Inferior parietal cortex (tissue), 1 donor: ENCODE measurements around the gene LNP1.
"Not testable (repeated sequence)": the region's sequence is repeated elsewhere in the genome, so short reads cannot be mapped to it uniquely, and the experiment has no call there.

Experiments
- DNase-seq: peaks from one replicate; pipeline ENCODE4 v3.0.0-alpha.2; 2016; ENCODE audit errors: extremely low spot score

The LNP1 gene

GRCh38 chr3:100400780-100401673, at the start of gene LNP1, which contains the start of gene TOMM70:
Gene LNP1, plus strand, starts transcription at chr3:100401539. Its CDS starts 28,191 bp downstream, at chr3:100429730.
Gene TOMM70, minus strand, starts transcription at chr3:100401089. Its CDS starts 140 bp downstream, at chr3:100400949.
- peak; percentile 98 for DNase-seq

GRCh38 chr3:100351770-100352169, 49.6 kb upstream of the LNP1 start:
- DNase-seq, result not testable (repeated sequence)

GRCh38 chr3:100352296-100353231, 48.8 kb upstream of the LNP1 start:
- DNase-seq, result no peak

GRCh38 chr3:100354850-100355249, 46.5 kb upstream of the LNP1 start:
- DNase-seq, result no peak

GRCh38 chr3:100358413-100358812, 42.9 kb upstream of the LNP1 start:
- DNase-seq, result no peak

- DNase-seq, result no peak
These were observed 42.3 kb upstream of the LNP1 start for GRCh38 chr3:100359035-100359434.

GRCh38 chr3:100360757-100361496, 40.4 kb upstream of the LNP1 start:
- DNase-seq, result no peak

- no peak for DNase-seq
These were observed 39.4 kb upstream of the LNP1 start for GRCh38 chr3:100361897-100362296.

- no peak for DNase-seq
These were observed 36.9 kb upstream of the LNP1 start for GRCh38 chr3:100364421-100364820.

- no peak for DNase-seq
These were observed 34.9 kb upstream of the LNP1 start for GRCh38 chr3:100366424-100366823.

GRCh38 chr3:100368441-100368840, 32.9 kb upstream of the LNP1 start:
- no peak for DNase-seq

- DNase-seq, result no peak
These were observed 30.6 kb upstream of the LNP1 start for GRCh38 chr3:100370756-100371155.

GRCh38 chr3:100374521-100374920, 26.8 kb upstream of the LNP1 start:
- DNase-seq, result no peak

- no peak for DNase-seq
These were observed 25.0 kb upstream of the LNP1 start for GRCh38 chr3:100376301-100376700.

- no peak for DNase-seq
These were observed 16.4 kb upstream of the LNP1 start for GRCh38 chr3:100384733-100385525.

GRCh38 chr3:100386437-100387074, 14.8 kb upstream of the LNP1 start:
- DNase-seq, result no peak

GRCh38 chr3:100389025-100389424, 12.3 kb upstream of the LNP1 start:
- DNase-seq, result no peak

- DNase-seq, result no peak
These were observed 5.5 kb upstream of the LNP1 start for GRCh38 chr3:100395679-100396431.

GRCh38 chr3:100396967-100397366, 4.4 kb upstream of the LNP1 start:
- no peak for DNase-seq
